NCI-H748 treated with DMSO at 0.1 percent for 48 hours (cell line): ENCODE results near the gene BLTP3A.
"Not testable (repeated sequence)": the region's sequence is repeated elsewhere in the genome, so short reads cannot be mapped to it uniquely, and the experiment has no call there.

Source experiments
- DNase-seq: peaks from one replicate; lab custom pipeline; 2025; lab: John Stamatoyannopoulos, UW

BLTP3A gene, protein sequence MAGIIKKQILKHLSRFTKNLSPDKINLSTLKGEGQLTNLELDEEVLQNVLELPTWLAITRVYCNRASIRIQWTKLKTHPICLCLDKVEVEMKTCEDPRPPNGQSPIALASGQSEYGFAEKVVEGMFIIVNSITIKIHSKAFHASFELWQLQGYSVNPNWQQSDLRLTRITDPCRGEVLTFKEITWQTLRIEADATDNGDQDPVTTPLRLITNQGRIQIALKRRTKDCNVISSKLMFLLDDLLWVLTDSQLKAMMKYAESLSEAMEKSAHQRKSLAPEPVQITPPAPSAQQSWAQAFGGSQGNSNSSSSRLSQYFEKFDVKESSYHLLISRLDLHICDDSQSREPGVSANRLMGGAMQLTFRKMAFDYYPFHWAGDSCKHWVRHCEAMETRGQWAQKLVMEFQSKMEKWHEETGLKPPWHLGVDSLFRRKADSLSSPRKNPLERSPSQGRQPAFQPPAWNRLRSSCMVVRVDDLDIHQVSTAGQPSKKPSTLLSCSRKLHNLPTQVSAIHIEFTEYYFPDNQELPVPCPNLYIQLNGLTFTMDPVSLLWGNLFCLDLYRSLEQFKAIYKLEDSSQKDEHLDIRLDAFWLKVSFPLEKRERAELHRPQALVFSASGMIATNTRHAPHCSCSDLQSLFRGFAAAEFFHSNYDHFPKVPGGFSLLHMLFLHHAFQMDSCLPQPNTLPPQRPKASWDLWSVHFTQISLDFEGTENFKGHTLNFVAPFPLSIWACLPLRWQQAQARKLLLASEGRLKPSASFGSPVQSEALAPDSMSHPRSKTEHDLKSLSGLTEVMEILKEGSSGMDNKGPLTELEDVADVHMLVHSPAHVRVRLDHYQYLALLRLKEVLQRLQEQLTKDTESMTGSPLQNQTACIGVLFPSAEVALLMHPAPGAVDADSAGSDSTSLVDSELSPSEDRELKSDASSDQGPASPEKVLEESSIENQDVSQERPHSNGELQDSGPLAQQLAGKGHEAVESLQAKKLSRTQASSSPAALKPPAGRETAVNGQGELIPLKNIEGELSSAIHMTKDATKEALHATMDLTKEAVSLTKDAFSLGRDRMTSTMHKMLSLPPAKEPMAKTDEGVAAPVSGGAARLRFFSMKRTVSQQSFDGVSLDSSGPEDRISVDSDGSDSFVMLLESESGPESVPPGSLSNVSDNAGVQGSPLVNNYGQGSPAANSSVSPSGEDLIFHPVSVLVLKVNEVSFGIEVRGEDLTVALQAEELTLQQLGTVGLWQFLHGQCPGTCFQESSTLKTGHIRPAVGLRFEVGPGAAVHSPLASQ (N-terminal part only)

GRCh38 chr6:34791701-34792604 is at the start of gene BLTP3A:
BLTP3A (plus strand) TSS chr6:34792083; CDS start chr6:34792251, 168 bp downstream.
- DNase-seq = peak; percentile 77

- no peak for DNase-seq
Measured at GRCh38 chr6:34742094-34742493, 49.8 kb upstream of the BLTP3A start.

- no peak for DNase-seq
Measured at GRCh38 chr6:34743625-34744293, 48.1 kb upstream of the BLTP3A start.

GRCh38 chr6:34744294-34744647 is 47.6 kb upstream of the BLTP3A start:
- not testable (repeated sequence) for DNase-seq

GRCh38 chr6:34745277-34746103 is 46.4 kb upstream of the BLTP3A start:
- peak; percentile 52 for DNase-seq

DNA sequence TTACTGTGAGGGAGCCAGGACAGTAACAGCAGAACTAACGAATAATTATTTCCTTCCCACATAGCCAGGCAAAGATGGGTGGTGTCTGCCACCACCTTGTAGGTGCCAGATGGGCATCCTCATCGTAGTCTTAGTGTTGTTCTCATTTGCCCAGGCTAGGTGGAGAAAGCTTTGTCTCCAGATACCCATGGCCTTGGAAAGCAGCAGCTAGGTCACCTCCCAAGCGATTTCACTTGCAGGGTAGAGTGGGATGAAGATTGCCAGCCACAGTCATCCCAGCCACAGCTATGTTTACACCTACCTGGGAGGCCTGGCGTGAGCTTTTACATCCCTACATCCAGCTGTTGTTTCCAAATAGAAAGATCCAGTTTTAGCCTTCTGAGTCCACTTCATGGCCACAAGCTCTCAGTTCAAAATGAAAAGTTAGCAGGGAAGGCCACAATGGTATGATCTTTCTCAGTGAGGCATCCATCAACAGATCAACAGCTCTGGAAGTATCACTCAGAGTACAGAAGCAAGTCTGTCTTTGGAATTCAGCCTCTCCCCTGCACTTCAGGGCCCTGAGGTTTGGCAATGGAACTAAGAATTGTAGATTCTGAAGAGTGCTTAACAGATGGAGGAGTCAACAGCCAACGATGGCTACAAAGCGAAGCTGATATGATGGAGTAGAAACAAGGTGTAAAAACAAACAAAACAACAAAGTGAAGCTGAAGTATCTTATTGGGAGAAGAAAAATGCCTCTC is 45.6 kb upstream of the BLTP3A start:
- no peak for DNase-seq

DNA sequence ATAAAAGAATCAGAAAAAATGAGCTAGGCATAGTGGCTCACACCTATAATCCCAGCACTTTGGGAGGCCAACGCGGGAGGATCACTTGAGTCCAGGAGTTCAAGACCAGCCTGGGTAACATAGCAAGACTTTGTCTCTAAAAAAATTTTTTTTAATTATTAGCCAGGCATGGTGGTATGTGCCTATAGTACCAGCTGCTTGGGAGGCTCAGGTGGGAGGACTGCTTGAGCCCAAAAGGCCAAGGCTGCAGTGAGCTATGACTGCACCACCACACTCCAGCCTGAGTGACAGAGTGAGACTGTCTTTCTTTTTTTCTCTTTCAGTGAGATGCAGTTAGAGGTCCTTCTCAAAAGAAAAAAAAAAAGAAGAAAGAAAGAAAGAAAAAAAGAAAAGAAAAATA is 43.1 kb upstream of the BLTP3A start:
- no peak for DNase-seq

GRCh38 chr6:34756513-34756856 is 35.4 kb upstream of the BLTP3A start:
- peak; percentile 8 for DNase-seq

GRCh38 chr6:34757687-34758274 is 34.1 kb upstream of the BLTP3A start:
- no peak for DNase-seq

GRCh38 chr6:34760108-34760507 is 31.8 kb upstream of the BLTP3A start:
- no peak for DNase-seq

DNA sequence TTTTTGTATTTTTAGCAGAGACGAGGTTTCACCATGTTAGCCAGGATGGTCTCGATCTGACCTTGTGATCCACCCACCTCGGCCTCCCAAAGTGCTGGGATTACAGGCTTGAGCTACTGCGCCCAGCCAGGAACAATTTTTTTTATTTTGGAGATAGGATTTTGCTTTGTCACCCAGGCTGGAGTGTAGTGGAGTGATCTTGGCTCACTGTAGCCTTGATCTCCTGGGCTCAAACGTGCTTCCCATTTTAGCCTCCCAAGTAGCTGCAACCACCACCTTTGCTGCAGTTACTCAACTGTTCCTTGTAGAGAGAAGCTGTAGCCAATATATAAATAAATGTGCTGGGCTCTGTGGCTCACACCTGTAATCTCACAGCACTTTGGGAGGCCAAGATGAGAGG is 30.2 kb upstream of the BLTP3A start:
- not testable (repeated sequence) for DNase-seq

GRCh38 chr6:34768148-34768547 is 23.7 kb upstream of the BLTP3A start:
- no peak for DNase-seq

- DNase-seq = no peak
Measured at GRCh38 chr6:34771727-34772126, 20.2 kb upstream of the BLTP3A start.

- DNase-seq = no peak
Measured at GRCh38 chr6:34772940-34773339, 18.9 kb upstream of the BLTP3A start.

DNA sequence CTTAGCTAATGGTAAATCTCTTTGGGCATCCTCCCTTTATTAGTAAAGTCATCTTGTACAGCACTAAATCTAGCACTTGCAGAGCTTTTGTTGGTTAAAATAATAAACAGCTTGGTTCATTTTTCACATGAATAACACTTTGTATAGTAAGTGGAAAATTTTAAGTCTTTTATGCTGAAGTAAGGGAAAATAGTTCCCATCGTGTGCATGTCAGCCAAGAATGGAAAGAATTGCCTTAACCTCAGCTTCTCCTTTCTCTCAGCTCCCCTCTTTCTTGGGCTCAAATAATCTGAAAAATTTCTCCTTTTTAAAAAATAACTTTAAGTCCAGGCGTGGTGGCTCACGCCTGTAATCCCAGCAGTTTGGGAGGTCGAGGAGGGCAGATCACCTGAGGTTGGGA is 18.0 kb upstream of the BLTP3A start:
- no peak for DNase-seq

GRCh38 chr6:34774967-34775366 is 16.9 kb upstream of the BLTP3A start:
- DNase-seq = no peak

- not testable (repeated sequence) for DNase-seq
Measured at GRCh38 chr6:34785375-34785774, 6.5 kb upstream of the BLTP3A start.

- DNase-seq = not testable (repeated sequence)
Measured at GRCh38 chr6:34787152-34787551, 4.7 kb upstream of the BLTP3A start.

- no peak for DNase-seq
Measured at GRCh38 chr6:34788111-34788510, 3.8 kb upstream of the BLTP3A start.
